Epithelial cell of esophagus (primary cell): ENCODE measurements around the gene ABCE1.
A peak's percentile ranks its signal among the peaks of the same experiment; 100 is the strongest.

Experiments
- DNase-seq: peaks from one replicate; pipeline ENCODE4 v3.0.0; 2010; ENCODE audit warnings: low read depth
- H3K4me3 ChIP-seq: 2 replicates; pipeline ENCODE4 v1.5.1; 2011; ENCODE audit warnings: mild to moderate bottlenecking, low read length, control low read depth
- CTCF ChIP-seq: IDR thresholded peaks from 2 replicates; pipeline ENCODE4 v1.5.1; 2011; ENCODE audit warnings: low read depth, mild to moderate bottlenecking, low read length, control low read depth, inconsistent platforms; ENCODE audit not compliant: insufficient read depth; ENCODE audit errors: missing control alignments

Gene ABCE1

GRCh38 chr4:145102619-145103018, 4.5 kb downstream of the ABCE1 start:
- no peak for DNase-seq
- no peak overlapping the region for H3K4me3 ChIP-seq
- TF ChIP-seq CTCF: no peak

- DNase-seq: no peak
- no peak for TF ChIP-seq CTCF
- no peak overlapping the region for H3K4me3 ChIP-seq
Measured at GRCh38 chr4:145103496-145103895, 5.4 kb downstream of the ABCE1 start.

GRCh38 chr4:145107126-145107525, 9.0 kb downstream of the ABCE1 start:
- DNase-seq: no peak
- no peak overlapping the region for H3K4me3 ChIP-seq
- TF ChIP-seq CTCF: no peak

- H3K4me3 ChIP-seq: no peak overlapping the region
- no peak for TF ChIP-seq CTCF
- DNase-seq: no peak
Measured at GRCh38 chr4:145108128-145108527, 10.0 kb downstream of the ABCE1 start.

GRCh38 chr4:145125396-145125795, 27.3 kb downstream of the ABCE1 start:
- DNase-seq: no peak
- no peak overlapping the region for H3K4me3 ChIP-seq
- TF ChIP-seq CTCF: no peak

GRCh38 chr4:145130130-145130529, 32.0 kb downstream of the ABCE1 start:
- DNase-seq: no peak
- no peak for TF ChIP-seq CTCF
- H3K4me3 ChIP-seq: no peak overlapping the region

GRCh38 chr4:145130788-145131399, 32.8 kb downstream of the ABCE1 start:
- DNase-seq: peak; percentile 59
- TF ChIP-seq CTCF: no peak
- H3K4me3 ChIP-seq: no peak overlapping the region
